ENCODE data around the gene PDRG1.

DNA sequence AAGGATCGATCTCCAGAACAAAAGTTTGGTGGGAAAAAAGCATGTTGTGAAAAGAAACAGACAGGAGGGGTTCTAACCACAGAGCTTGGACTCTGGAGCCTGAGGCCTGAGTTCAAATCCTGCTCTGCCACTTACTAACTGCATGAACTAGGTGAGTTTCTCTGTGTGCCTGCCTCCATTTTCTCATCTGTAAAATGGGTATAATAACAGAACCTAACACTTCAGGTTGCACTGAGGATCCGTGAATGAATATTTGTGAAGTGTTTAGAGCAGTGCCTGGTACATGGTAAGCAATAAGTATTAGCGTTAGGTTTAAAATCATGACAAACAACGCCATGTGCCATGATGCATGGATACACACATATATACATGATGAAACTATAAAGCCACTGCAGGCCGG lies 44.8 kb downstream of the PDRG1 start:
- no peak for TF ChIP-seq SUZ12 (IDR thresholded peaks at IDR 0.05; ENCODE audit: extremely low read depth, insufficient read depth, insufficient read length)
- no peak for TF ChIP-seq YY1 (IDR thresholded peaks at IDR 0.05; ENCODE audit: insufficient read depth, insufficient read length)

Measured in NT2/D1 (cell line).